GM23338 (cell line): ENCODE results near the gene CAMSAP3. TPM values are rescaled to one million over a fixed set of nuclear protein-coding genes. Genes with fewer than 3 reads are reported as not detected.

ENCODE experiments used
- ATAC-seq: fragments of 200-7000 bp; cut with Tn5 transposase; 3 replicates; pipeline ENCODE4 v1.9.1; 2020
- DNase-seq: peaks from one replicate; pipeline ENCODE4 v3.0.0-alpha.2; 2015; ENCODE audit warnings: low spot score
- H2AFZ ChIP-seq: fragments of 200-600 bp; sonication (generic); 2 replicates; pipeline ENCODE4 v1.8.0; 2016; ENCODE audit warnings: antibody characterized with exemption, mild to moderate bottlenecking, moderate library complexity
- H3F3A ChIP-seq: fragments of 200-600 bp; sonication (generic); replicated peaks from 2 replicates; pipeline ENCODE4 v1.8.0; 2017; ENCODE audit warnings: antibody characterized with exemption, mixed run types, low read depth
- H3K27ac ChIP-seq: fragments of 200-600 bp; sonication (generic); 2 replicates; pipeline ENCODE4 v1.6.1; 2016; ENCODE audit warnings: low read depth
- H3K27me3 ChIP-seq: fragments of 200-600 bp; sonication (generic); 2 replicates; pipeline ENCODE4 v1.8.0; 2016; ENCODE audit warnings: mild to moderate bottlenecking, mixed run types, moderate library complexity; ENCODE audit not compliant: insufficient read depth
- H3K36me3 ChIP-seq: fragments of 200-600 bp; sonication (generic); 2 replicates; pipeline ENCODE4 v1.8.0; 2016; ENCODE audit warnings: mild to moderate bottlenecking; ENCODE audit not compliant: insufficient read depth
- H3K4me1 ChIP-seq: fragments of 200-600 bp; sonication (generic); 2 replicates; pipeline ENCODE4 v1.8.0; 2016; ENCODE audit warnings: mild to moderate bottlenecking, moderate library complexity; ENCODE audit not compliant: insufficient read depth
- H3K4me2 ChIP-seq: fragments of 200-600 bp; sonication (generic); 2 replicates; pipeline ENCODE4 v1.7.1; 2017; ENCODE audit warnings: mixed run types
- H3K4me3 ChIP-seq: fragments of 200-600 bp; sonication (generic); 2 replicates; pipeline ENCODE4 v1.6.1; 2016; ENCODE audit warnings: mixed run types
- H3K79me2 ChIP-seq: fragments of 200-600 bp; sonication (generic); replicated peaks from 2 replicates; pipeline ENCODE4 v1.8.0; 2017; ENCODE audit warnings: mild to moderate bottlenecking; ENCODE audit not compliant: insufficient read depth
- H3K9me2 ChIP-seq: fragments of 200-600 bp; sonication (generic); 2 replicates; pipeline ENCODE4 v1.8.0; 2017; ENCODE audit not compliant: insufficient read depth
- H4K20me1 ChIP-seq: fragments of 200-600 bp; sonication (generic); replicated peaks from 2 replicates; pipeline ENCODE4 v1.8.0; 2017; ENCODE audit warnings: mild to moderate bottlenecking; ENCODE audit not compliant: insufficient read depth
- H3K27ac Mint-ChIP-seq: 2 replicates; pipeline ENCODE4 v1.8.0; 2020; ENCODE audit warnings: inconsistent platforms, mild to moderate bottlenecking, moderate library complexity, mixed read lengths
- H3K27me3 Mint-ChIP-seq: 3 replicates; pipeline ENCODE4 v1.8.0; 2022; ENCODE audit warnings: low read depth, mild to moderate bottlenecking, moderate library complexity, mixed read lengths, inconsistent platforms; ENCODE audit not compliant: insufficient read depth, poor library complexity
- H3K36me3 Mint-ChIP-seq: 3 replicates; pipeline ENCODE4 v1.8.0; 2021; ENCODE audit warnings: low read depth, mild to moderate bottlenecking, inconsistent platforms, moderate library complexity, mixed read lengths
- H3K4me1 Mint-ChIP-seq: 3 replicates; pipeline ENCODE4 v1.8.0; 2020; ENCODE audit warnings: mild to moderate bottlenecking, inconsistent platforms, mixed read lengths
- H3K4me3 Mint-ChIP-seq: 3 replicates; pipeline ENCODE4 v1.8.0; 2021; ENCODE audit warnings: moderate library complexity, mild to moderate bottlenecking, inconsistent platforms, mixed read lengths
- H3K9me3 Mint-ChIP-seq: 3 replicates; pipeline ENCODE4 v1.8.0; 2020; ENCODE audit warnings: moderate library complexity, mild to moderate bottlenecking, inconsistent platforms, mixed read lengths
- CREB1 ChIP-seq: fragments of 250-450 bp; sonication (Bioruptor Pico); IDR thresholded peaks from 2 replicates; pipeline ENCODE4 v1.5.0; 2020; ENCODE audit warnings: low read depth, mild to moderate bottlenecking, moderate library complexity
- CTCF ChIP-seq, 2 experiments: fragments of 200-600 bp in 1 of 2; sonication (generic) in 1 of 2; conservative IDR thresholded peaks; 2 replicates each; pipeline versions ENCODE4 v1.5.1 to v1.6.1; 2016 to 2017; ENCODE audit warnings: antibody characterized with exemption in 2 of 2, low read depth in 2 of 2, mild to moderate bottlenecking in 2 of 2, moderate library complexity in 1 of 2
- EZH2 ChIP-seq: fragments of 200-600 bp; sonication (generic); IDR thresholded peaks from one replicate; pipeline ENCODE4 v1.8.0; 2017; ENCODE audit warnings: antibody characterized with exemption, mild to moderate bottlenecking, low read depth; ENCODE audit not compliant: unreplicated experiment
- EZH2phosphoT487 ChIP-seq: fragments of 200-600 bp; sonication (generic); IDR thresholded peaks from one replicate; pipeline ENCODE4 v1.8.1; 2018; ENCODE audit warnings: antibody characterized with exemption; ENCODE audit not compliant: unreplicated experiment
- JUNB ChIP-seq: IDR thresholded peaks from one replicate; pipeline ENCODE4 v1.6.1; 2016; ENCODE audit warnings: antibody characterized with exemption; ENCODE audit not compliant: unreplicated experiment
- NANOG ChIP-seq: IDR thresholded peaks from 2 replicates; pipeline ENCODE4 v1.6.1; 2016; ENCODE audit warnings: antibody characterized with exemption, borderline replicate concordance
- POLR2AphosphoS5 ChIP-seq: IDR thresholded peaks from 2 replicates; pipeline ENCODE4 v1.6.1; 2016; ENCODE audit warnings: antibody characterized with exemption, low read depth
- STAT1 ChIP-seq: IDR thresholded peaks from one replicate; pipeline ENCODE4 v1.6.1; 2016; ENCODE audit warnings: antibody characterized with exemption; ENCODE audit not compliant: unreplicated experiment
- ZNF114 ChIP-seq: fragments of 250-450 bp; sonication (Bioruptor Pico); IDR thresholded peaks from 2 replicates; pipeline ENCODE4 v1.5.0; 2020; ENCODE audit warnings: mild to moderate bottlenecking, moderate library complexity
- ZNF331 ChIP-seq: fragments of 250-450 bp; sonication (Bioruptor Pico); IDR thresholded peaks from 2 replicates; pipeline ENCODE4 v1.5.0; 2020; ENCODE audit warnings: low read depth, mild to moderate bottlenecking, moderate library complexity
- ZNF462 ChIP-seq: fragments of 250-450 bp; sonication (Bioruptor Pico); IDR thresholded peaks from 2 replicates; pipeline ENCODE4 v1.5.0; 2020; ENCODE audit warnings: mild to moderate bottlenecking, moderate library complexity
- polyA plus RNA-seq: library from polyadenylated mRNA; unstranded; fragments of >200 nt; fragmentation: Nextera tagmentation; extraction: Ambion mirVana; gene quantifications from 2 replicates; pipeline ENCODE4 v1.2.1, GENCODE V29; 2016
- total RNA-seq: library from RNA; depleted of rRNA; stranded (reverse); fragments of >200 nt; shearing (Covaris generic); gene quantifications from 2 replicates; pipeline ENCODE4 v1.2.3, GENCODE V29; 2014
- TF ChIP-seq, protein P1 (sequence below): IDR thresholded peaks from one replicate; pipeline ENCODE4 v1.6.1; 2018; ENCODE audit warnings: antibody characterized with exemption; ENCODE audit not compliant: unreplicated experiment
- TF ChIP-seq, protein P2 (sequence below): IDR thresholded peaks from 2 replicates; pipeline ENCODE4 v1.6.1; 2016; ENCODE audit warnings: antibody characterized with exemption

The CAMSAP3 gene
- total and polyA plus RNA-seq, 2 experiments from 2014 or later = 6.4 to 32.2 TPM

DNA sequence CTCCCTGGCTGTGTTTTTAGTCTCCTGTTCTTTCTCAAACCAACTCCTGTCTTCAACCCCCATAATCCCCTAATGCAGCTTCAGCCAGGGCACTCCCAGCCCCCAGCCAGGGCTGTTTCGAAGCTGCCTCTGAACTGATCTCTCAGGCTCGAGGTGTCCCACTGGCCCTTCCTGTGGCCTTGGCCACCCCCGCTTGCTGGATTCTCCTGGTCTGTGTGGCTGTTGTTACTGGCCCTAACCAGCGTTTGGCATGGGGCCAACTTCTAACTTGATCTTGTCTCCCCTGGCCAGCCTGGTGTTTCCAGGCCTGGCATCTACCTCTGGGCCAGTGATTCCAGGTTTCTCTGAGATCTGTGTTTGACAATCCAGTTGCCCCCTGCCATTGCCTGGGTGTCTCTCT lies 22.7 kb downstream of the CAMSAP3 start:
- H3K9me3 Mint-ChIP-seq = no peaks in the 10 kb centered on the region
- no peak overlapping the region for H3K4me3 ChIP-seq

More for the DNA sequence above, 22.7 kb downstream of the CAMSAP3 start:
- ATAC-seq (no peak), DNase-seq (no peak)
- H3K27ac ChIP-seq = no peak overlapping the region
- Mint-ChIP-seq H3K27me3 (peaks cover 12% of the 10 kb centered on the region), H3K27ac (no peak overlapping the region), H3K36me3 (peaks cover 39% of the 10 kb centered on the region), H3K4me1 (no peaks in the 10 kb centered on the region), H3K4me3 (no peak overlapping the region)
- H3K79me2 ChIP-seq = no peaks in the 10 kb centered on the region
- no peak overlapping the region for H2AFZ ChIP-seq
- H3K4me2 ChIP-seq = no peak overlapping the region
- no peaks in the 10 kb centered on the region for H3K27me3 ChIP-seq
- no peaks in the 10 kb centered on the region; the same call in none of the 2 replicates for H4K20me1 ChIP-seq
- H3K36me3 ChIP-seq = no peaks in the 10 kb centered on the region; the same call in 1 of the 2 replicates
- H3F3A ChIP-seq = no peaks in the 10 kb centered on the region
- TF ChIP-seq NANOG (no peak), ZNF462 (CRISPR knock-in tag) (no peak), EZH2phosphoT487 (no peak), ZNF331 (CRISPR knock-in tag) (no peak), ZNF114 (CRISPR knock-in tag) (no peak), JUNB (no peak), CREB1 (CRISPR knock-in tag) (no peak), POLR2AphosphoS5 (no peak), CTCF (conservative IDR thresholded peaks at IDR 0.05; ENCODE audit: low read depth in 2 of 2) (no peak), EZH2 (no peak), STAT1 (no peak)
- TF ChIP-seq, protein P1, sequence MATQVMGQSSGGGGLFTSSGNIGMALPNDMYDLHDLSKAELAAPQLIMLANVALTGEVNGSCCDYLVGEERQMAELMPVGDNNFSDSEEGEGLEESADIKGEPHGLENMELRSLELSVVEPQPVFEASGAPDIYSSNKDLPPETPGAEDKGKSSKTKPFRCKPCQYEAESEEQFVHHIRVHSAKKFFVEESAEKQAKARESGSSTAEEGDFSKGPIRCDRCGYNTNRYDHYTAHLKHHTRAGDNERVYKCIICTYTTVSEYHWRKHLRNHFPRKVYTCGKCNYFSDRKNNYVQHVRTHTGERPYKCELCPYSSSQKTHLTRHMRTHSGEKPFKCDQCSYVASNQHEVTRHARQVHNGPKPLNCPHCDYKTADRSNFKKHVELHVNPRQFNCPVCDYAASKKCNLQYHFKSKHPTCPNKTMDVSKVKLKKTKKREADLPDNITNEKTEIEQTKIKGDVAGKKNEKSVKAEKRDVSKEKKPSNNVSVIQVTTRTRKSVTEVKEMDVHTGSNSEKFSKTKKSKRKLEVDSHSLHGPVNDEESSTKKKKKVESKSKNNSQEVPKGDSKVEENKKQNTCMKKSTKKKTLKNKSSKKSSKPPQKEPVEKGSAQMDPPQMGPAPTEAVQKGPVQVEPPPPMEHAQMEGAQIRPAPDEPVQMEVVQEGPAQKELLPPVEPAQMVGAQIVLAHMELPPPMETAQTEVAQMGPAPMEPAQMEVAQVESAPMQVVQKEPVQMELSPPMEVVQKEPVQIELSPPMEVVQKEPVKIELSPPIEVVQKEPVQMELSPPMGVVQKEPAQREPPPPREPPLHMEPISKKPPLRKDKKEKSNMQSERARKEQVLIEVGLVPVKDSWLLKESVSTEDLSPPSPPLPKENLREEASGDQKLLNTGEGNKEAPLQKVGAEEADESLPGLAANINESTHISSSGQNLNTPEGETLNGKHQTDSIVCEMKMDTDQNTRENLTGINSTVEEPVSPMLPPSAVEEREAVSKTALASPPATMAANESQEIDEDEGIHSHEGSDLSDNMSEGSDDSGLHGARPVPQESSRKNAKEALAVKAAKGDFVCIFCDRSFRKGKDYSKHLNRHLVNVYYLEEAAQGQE = no peak
- TF ChIP-seq, protein P2, sequence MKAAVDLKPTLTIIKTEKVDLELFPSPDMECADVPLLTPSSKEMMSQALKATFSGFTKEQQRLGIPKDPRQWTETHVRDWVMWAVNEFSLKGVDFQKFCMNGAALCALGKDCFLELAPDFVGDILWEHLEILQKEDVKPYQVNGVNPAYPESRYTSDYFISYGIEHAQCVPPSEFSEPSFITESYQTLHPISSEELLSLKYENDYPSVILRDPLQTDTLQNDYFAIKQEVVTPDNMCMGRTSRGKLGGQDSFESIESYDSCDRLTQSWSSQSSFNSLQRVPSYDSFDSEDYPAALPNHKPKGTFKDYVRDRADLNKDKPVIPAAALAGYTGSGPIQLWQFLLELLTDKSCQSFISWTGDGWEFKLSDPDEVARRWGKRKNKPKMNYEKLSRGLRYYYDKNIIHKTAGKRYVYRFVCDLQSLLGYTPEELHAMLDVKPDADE = no peak
- H3K4me1 ChIP-seq = no peaks in the 10 kb centered on the region
- no peaks in the 10 kb centered on the region for H3K9me2 ChIP-seq
